Measurements from ENCODE around the gene SUSD3.
"Not testable (repeated sequence)": the region's sequence is repeated elsewhere in the genome, so short reads cannot be mapped to it uniquely, and the experiment has no call there.

DNA sequence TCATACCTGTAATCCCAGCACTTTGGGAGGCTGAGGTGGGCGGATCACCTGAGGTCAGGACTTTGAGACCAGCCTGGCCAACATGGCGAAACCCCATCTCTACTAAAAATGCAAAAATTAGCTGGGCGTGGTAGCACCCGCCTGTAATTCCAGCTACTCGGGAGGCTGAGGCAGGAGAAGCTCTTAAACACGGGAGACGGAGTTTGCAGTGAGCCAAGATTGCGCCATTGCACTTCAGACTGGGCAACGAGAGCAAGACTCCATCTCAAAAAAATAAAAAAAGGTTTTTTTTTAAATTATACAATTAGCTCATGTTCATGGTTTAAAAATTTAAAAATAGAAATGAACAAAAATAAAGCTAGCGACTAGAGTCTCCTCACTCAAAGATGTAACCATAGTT is 43.3 kb upstream of the SUSD3 start:
- TF ChIP-seq CTCF (conservative IDR thresholded peaks at IDR 0.05); ZFX (IDR thresholded peaks at IDR 0.05): not testable (repeated sequence)
